HCT116 (cell line): ENCODE results near the gene FEZF1. TPM values are rescaled to one million over a fixed set of nuclear protein-coding genes. Genes with fewer than 3 reads are reported as not detected.

ENCODE experiments used
- ATAC-seq: fragments of 200-7000 bp; cut with Tn5 transposase; 2 replicates; pipeline ENCODE4 v1.9.1; 2020; ENCODE audit warnings: mild to moderate bottlenecking, moderate library complexity
- BruUV-seq: library from RNA; stranded (reverse); fragments of 400-500 nt; replicated peaks from 2 replicates; lab custom pipeline; 2021; lab: Mats Ljungman, UMichigan
- CTCF ChIA-PET: fragments of 300-600 bp; sonication (Branson Sonifier 250); formaldehyde crosslinking; loops from one replicate; lab custom pipeline; 2021; ENCODE audit warnings: antibody characterized with exemption; lab: Charles Lee
- POLR2A ChIA-PET: fragments of 300-600, 350-600 bp; sonication (Branson Sonifier 250); formaldehyde crosslinking; loops from one replicate; lab custom pipeline; 2021; ENCODE audit warnings: antibody characterized with exemption; lab: Charles Lee
- RAD21 ChIA-PET, 2 experiments: fragments of 300-600 bp; sonication (Branson Sonifier 250); formaldehyde crosslinking; loops; one replicate each; lab custom pipeline; 2023; ENCODE audit warnings: low total read pairs in 2 of 2; ENCODE audit not compliant: uncharacterized antibody in 2 of 2, unreplicated experiment in 2 of 2, low non-redundant PET in 1 of 2; lab: Charles Lee
- DNase-seq: peaks from one replicate; pipeline ENCODE4 v3.0.0-alpha.2; 2010; ENCODE audit warnings: low read depth, low spot score
- H2AFZ ChIP-seq: fragments of 200-600 bp; shearing (Covaris generic), sonication (generic); 2 replicates; pipeline ENCODE4 v1.6.1; 2017; ENCODE audit warnings: low read depth, mixed run types, mixed read lengths, antibody characterized with exemption, low read length; ENCODE audit not compliant: poor library complexity, severe bottlenecking
- H3K27ac ChIP-seq: 2 replicates; pipeline ENCODE4 v1.5.1; 2012; ENCODE audit warnings: low read depth, low read length
- H3K27me3 ChIP-seq: fragments of 200-600 bp; sonication (generic); 2 replicates; pipeline ENCODE4 v1.6.1; 2016; ENCODE audit warnings: mixed run types, low read length, mixed read lengths; ENCODE audit not compliant: insufficient read depth
- H3K36me3 ChIP-seq, 2 experiments: fragments of 200-500 bp in 1 of 2; fragments of 200-600 bp in 1 of 2; sonication (Bioruptor generic) in 1 of 2; sonication (generic) in 1 of 2; 2 replicates each; pipeline versions ENCODE4 v1.5.1 to v1.6.1; 2014 to 2016; ENCODE audit warnings: low read length in 2 of 2, inconsistent platforms in 1 of 2, mixed read lengths in 1 of 2, mixed run types in 1 of 2; ENCODE audit not compliant: insufficient read depth in 2 of 2, control insufficient read depth in 1 of 2
- H3K4me1 ChIP-seq, 2 experiments: fragments of 200-600 bp in 1 of 2; sonication (generic) in 1 of 2; 2 replicates each; pipeline versions ENCODE4 v1.5.1 to v1.6.1; 2012 to 2017; ENCODE audit warnings: low read length in 2 of 2, inconsistent platforms in 1 of 2, mild to moderate bottlenecking in 1 of 2, mixed read lengths in 1 of 2, mixed run types in 1 of 2, moderate library complexity in 1 of 2; ENCODE audit not compliant: insufficient read depth in 2 of 2, control insufficient read depth in 1 of 2
- H3K4me2 ChIP-seq: fragments of 200-600 bp; sonication (generic); 2 replicates; pipeline ENCODE4 v1.6.1; 2017; ENCODE audit warnings: mixed run types, low read length, mixed read lengths
- H3K4me3 ChIP-seq, 2 experiments: fragments of 200-600 bp in 1 of 2; sonication (generic) in 1 of 2; replicated peaks in 1 of 2; 2 replicates each; pipeline ENCODE4 v1.5.1; 2011 to 2016; ENCODE audit warnings: low read length in 2 of 2, control low read depth in 1 of 2, low read depth in 1 of 2, mild to moderate bottlenecking in 1 of 2, mixed read lengths in 1 of 2, mixed run types in 1 of 2
- H3K79me2 ChIP-seq: fragments of 200-600 bp; sonication (generic); 2 replicates; pipeline ENCODE4 v1.6.1; 2017; ENCODE audit warnings: mild to moderate bottlenecking, mixed run types, low read length, moderate library complexity, mixed read lengths; ENCODE audit not compliant: insufficient read depth
- H3K9ac ChIP-seq: fragments of 200-600 bp; sonication (generic); 2 replicates; pipeline ENCODE4 v1.6.1; 2016; ENCODE audit warnings: low read length, mixed read lengths
- H3K9me2 ChIP-seq: fragments of 200-600 bp; sonication (generic), shearing (Covaris generic); 2 replicates; pipeline ENCODE4 v1.6.1; 2017; ENCODE audit warnings: mixed run types, mild to moderate bottlenecking, moderate library complexity; ENCODE audit not compliant: insufficient read depth
- H3K9me3 ChIP-seq, 2 experiments: fragments of 200-500 bp in 1 of 2; fragments of 200-600 bp in 1 of 2; sonication (Bioruptor generic) in 1 of 2; sonication (generic) in 1 of 2; 2 replicates each; pipeline ENCODE4 v1.6.1; 2014 to 2017; ENCODE audit warnings: low read length in 2 of 2, mixed read lengths in 2 of 2, inconsistent platforms in 1 of 2, low read depth in 1 of 2, mild to moderate bottlenecking in 1 of 2, mixed run types in 1 of 2, moderate library complexity in 1 of 2; ENCODE audit not compliant: control insufficient read depth in 1 of 2, insufficient read depth in 1 of 2
- H4K20me1 ChIP-seq: fragments of 200-600 bp; sonication (generic), shearing (Covaris generic); 2 replicates; pipeline ENCODE4 v1.6.1; 2017; ENCODE audit warnings: mixed run types, mild to moderate bottlenecking, moderate library complexity; ENCODE audit not compliant: insufficient read depth
- EGR1 ChIP-seq: IDR thresholded peaks from 2 replicates; pipeline ENCODE4 v1.6.1; 2012; ENCODE audit warnings: low read depth
- ELF1 ChIP-seq: IDR thresholded peaks from 2 replicates; pipeline ENCODE4 v1.6.1; 2012; ENCODE audit warnings: low read depth, borderline replicate concordance
- EZH2phosphoT487 ChIP-seq: fragments of 200-600 bp; IDR thresholded peaks from 2 replicates; pipeline ENCODE4 v1.6.1; 2018; ENCODE audit warnings: antibody characterized with exemption, borderline replicate concordance
- FOSL1 ChIP-seq: IDR thresholded peaks from 2 replicates; pipeline ENCODE4 v1.6.1; 2012; ENCODE audit warnings: low read depth
- JUND ChIP-seq: IDR thresholded peaks from 2 replicates; pipeline ENCODE4 v1.6.1; 2012
- RAD21 ChIP-seq: IDR thresholded peaks from 2 replicates; pipeline ENCODE4 v1.6.1; 2012; ENCODE audit warnings: low read depth, mild to moderate bottlenecking
- REST ChIP-seq: IDR thresholded peaks from 2 replicates; pipeline ENCODE4 v1.6.1; 2012; ENCODE audit warnings: low read depth
- SIN3A ChIP-seq: IDR thresholded peaks from 2 replicates; pipeline ENCODE4 v1.6.1; 2012; ENCODE audit warnings: low read depth
- SP1 ChIP-seq: IDR thresholded peaks from 2 replicates; pipeline ENCODE4 v1.6.1; 2012; ENCODE audit warnings: low read depth
- SRF ChIP-seq: IDR thresholded peaks from 2 replicates; pipeline ENCODE4 v1.6.1; 2012; ENCODE audit warnings: low read depth
- TCF7L2 ChIP-seq: IDR thresholded peaks from 2 replicates; pipeline ENCODE4 v1.7.0; 2011; ENCODE audit warnings: borderline replicate concordance, inconsistent platforms; ENCODE audit not compliant: insufficient read depth, insufficient read length; ENCODE audit errors: extremely low read depth
- ZFX ChIP-seq: fragments of 450-650 bp; IDR thresholded peaks from 2 replicates; pipeline ENCODE4 v1.6.1; 2017
- ZNF274 ChIP-seq: fragments of 200-500 bp; sonication (Bioruptor generic); IDR thresholded peaks from 2 replicates; pipeline ENCODE4 v1.6.1; 2014; ENCODE audit warnings: mild to moderate bottlenecking, low read depth, low read length, inconsistent platforms
- intact Hi-C: fragments of 100-400 bp; cut with micrococcal nuclease; formaldehyde crosslinking; loops from 2 replicates; pipeline ENCODE4 v1.10.0; 2022
- total RNA-seq: library from RNA; stranded (reverse); gene quantifications from one replicate; pipeline ENCODE4 v1.2.1, GENCODE V29; 2021; ENCODE audit not compliant: unreplicated experiment
- TF ChIP-seq, protein P1 (sequence below), 3 experiments: fragments of 200-600 bp in 1 of 3; sonication (generic) in 1 of 3; IDR thresholded peaks in 2 of 3; conservative IDR thresholded peaks in 1 of 3; 2 replicates each; pipeline ENCODE4 v1.5.1; 2012 to 2017; ENCODE audit warnings: low read depth in 2 of 3, low read length in 2 of 3, antibody characterized with exemption in 1 of 3, borderline replicate concordance in 1 of 3, control low read depth in 1 of 3, mild to moderate bottlenecking in 1 of 3, mixed read lengths in 1 of 3, mixed run types in 1 of 3, moderate library complexity in 1 of 3; ENCODE audit not compliant: insufficient read depth in 1 of 3

FEZF1 gene
- total RNA-seq, 1 experiment from 2014 or later: 0.37 TPM

DNA sequence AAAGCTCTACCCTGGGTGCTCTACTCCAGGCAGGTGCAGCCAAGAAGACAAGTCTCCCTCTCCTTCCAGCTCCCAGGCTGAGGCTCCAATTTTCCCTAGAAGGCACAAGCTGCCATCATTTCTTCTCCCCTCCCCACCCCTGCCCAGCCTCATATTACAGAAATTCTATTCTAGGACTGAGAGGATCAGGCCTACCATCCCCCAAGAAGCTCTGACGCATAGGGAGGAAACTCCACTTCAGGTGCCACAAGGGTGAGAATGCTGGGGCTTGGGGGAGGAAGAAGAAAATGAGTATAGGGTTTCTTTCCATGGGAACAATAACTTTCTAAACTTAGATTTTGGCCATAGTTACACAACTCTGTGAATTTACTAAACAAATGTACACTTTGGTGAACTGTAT, 35.3 kb downstream of the FEZF1 start (continued):
- no peak for TF ChIP-seq REST
- TF ChIP-seq EGR1: no peak
- no peak for TF ChIP-seq ZFX
- TF ChIP-seq SIN3A: no peak
- no peak for TF ChIP-seq SP1
- TF ChIP-seq, protein P1, sequence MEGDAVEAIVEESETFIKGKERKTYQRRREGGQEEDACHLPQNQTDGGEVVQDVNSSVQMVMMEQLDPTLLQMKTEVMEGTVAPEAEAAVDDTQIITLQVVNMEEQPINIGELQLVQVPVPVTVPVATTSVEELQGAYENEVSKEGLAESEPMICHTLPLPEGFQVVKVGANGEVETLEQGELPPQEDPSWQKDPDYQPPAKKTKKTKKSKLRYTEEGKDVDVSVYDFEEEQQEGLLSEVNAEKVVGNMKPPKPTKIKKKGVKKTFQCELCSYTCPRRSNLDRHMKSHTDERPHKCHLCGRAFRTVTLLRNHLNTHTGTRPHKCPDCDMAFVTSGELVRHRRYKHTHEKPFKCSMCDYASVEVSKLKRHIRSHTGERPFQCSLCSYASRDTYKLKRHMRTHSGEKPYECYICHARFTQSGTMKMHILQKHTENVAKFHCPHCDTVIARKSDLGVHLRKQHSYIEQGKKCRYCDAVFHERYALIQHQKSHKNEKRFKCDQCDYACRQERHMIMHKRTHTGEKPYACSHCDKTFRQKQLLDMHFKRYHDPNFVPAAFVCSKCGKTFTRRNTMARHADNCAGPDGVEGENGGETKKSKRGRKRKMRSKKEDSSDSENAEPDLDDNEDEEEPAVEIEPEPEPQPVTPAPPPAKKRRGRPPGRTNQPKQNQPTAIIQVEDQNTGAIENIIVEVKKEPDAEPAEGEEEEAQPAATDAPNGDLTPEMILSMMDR (IDR thresholded peaks at IDR 0.05 in 2 of 3, conservative IDR thresholded peaks at IDR 0.05 in 1 of 3; ENCODE audit: borderline replicate concordance in 1 of 3, insufficient read depth in 1 of 3, low read depth in 2 of 3, low read length in 2 of 3): no peak

- ChIA-PET RAD21 (no interaction called here), CTCF (no interaction called here), POLR2A (no interaction called here)
- intact Hi-C loops: no loop called here
- H4K20me1 ChIP-seq: no peaks in the 10 kb centered on the region
- BruUV-seq: no TSS peak
- no peak overlapping the region for H3K9ac ChIP-seq
- DNase-seq (no peak), ATAC-seq (no peak)
- no peak overlapping the region for H3K4me3 ChIP-seq
- H3K36me3 ChIP-seq: no peaks in the 10 kb centered on the region
- no peaks in the 10 kb centered on the region for H3K9me2 ChIP-seq
- no peaks in the 10 kb centered on the region for H3K27me3 ChIP-seq
- H2AFZ ChIP-seq: no peak overlapping the region
- no peaks in the 10 kb centered on the region for H3K79me2 ChIP-seq
- H3K4me1 ChIP-seq: no peaks in the 10 kb centered on the region
- no peak for TF ChIP-seq JUND
- no peak for TF ChIP-seq TCF7L2
- no peak for TF ChIP-seq SIN3A
- no peak for TF ChIP-seq ZFX
- TF ChIP-seq ZNF274: no peak
- no peak for TF ChIP-seq ELF1
- no peak for TF ChIP-seq SRF
- TF ChIP-seq, protein P1 (IDR thresholded peaks at IDR 0.05 in 2 of 3, conservative IDR thresholded peaks at IDR 0.05 in 1 of 3; ENCODE audit: borderline replicate concordance in 1 of 3, insufficient read depth in 1 of 3, low read depth in 2 of 3, low read length in 2 of 3): no peak
- TF ChIP-seq SP1: no peak
- no peak for TF ChIP-seq RAD21
- no peak for TF ChIP-seq FOSL1
- no peak for TF ChIP-seq EZH2phosphoT487
- H3K4me2 ChIP-seq: no peak overlapping the region
- H3K27ac ChIP-seq: no peak overlapping the region
- H3K9me3 ChIP-seq: no peaks in the 10 kb centered on the region
Observed at GRCh38 chr7:122268101-122268500, 36.4 kb downstream of the FEZF1 start.
